ENCODE data around the gene TDRD6.
"Not testable (repeated sequence)": the region's sequence is repeated elsewhere in the genome, so short reads cannot be mapped to it uniquely, and the experiment has no call there.

Gene TDRD6

GRCh38 chr6:46744159-46744725 lies 56.6 kb downstream of the TDRD6 start:
- not testable (repeated sequence) for DNase-seq

- no peak for DNase-seq
These were observed 58.3 kb downstream of the TDRD6 start for GRCh38 chr6:46745973-46746372.

GRCh38 chr6:46746696-46747095 lies 59.0 kb downstream of the TDRD6 start, which contains the start of gene ANKRD66:
Gene ANKRD66 (plus strand): TSS chr6:46746933. CDS start chr6:46751949, 5,016 bp downstream.
- DNase-seq: no peak

GRCh38 chr6:46748940-46749503 lies 61.3 kb downstream of the TDRD6 start:
- no peak for DNase-seq

- DNase-seq: no peak
These were observed 62.0 kb downstream of the TDRD6 start for GRCh38 chr6:46749731-46750130.

GRCh38 chr6:46751658-46752057 lies 64.0 kb downstream of the TDRD6 start:
- DNase-seq: no peak
